Vagina (tissue), 2 donors: Measurements from ENCODE around the gene SH3GL3.

ENCODE experiments used
- POLR2A ChIP-seq, 2 donors: fragments of 450-650 bp; IDR thresholded peaks; one replicate each; pipeline ENCODE4 v1.6.1; 2017; ENCODE audit warnings: antibody characterized with exemption in 2 of 2, mild to moderate bottlenecking in 2 of 2, moderate library complexity in 2 of 2
- POLR2AphosphoS5 ChIP-seq, 2 donors: sonication (generic); formaldehyde crosslinking; IDR thresholded peaks; one replicate each; pipeline ENCODE4 v1.9.0; 2017; ENCODE audit warnings: antibody characterized with exemption in 2 of 2, mild to moderate bottlenecking in 2 of 2, low read depth in 1 of 2; ENCODE audit not compliant: insufficient read depth in 1 of 2
- TF ChIP-seq, protein P1 (sequence below), 3 experiments: fragments of 450-650 bp in 2 of 3; fragments of 200-600 bp in 1 of 3; sonication (generic) in 1 of 3; IDR thresholded peaks; one replicate each; pipeline ENCODE4 v1.5.1; 2017 to 2019; ENCODE audit warnings: antibody characterized with exemption in 3 of 3, mild to moderate bottlenecking in 2 of 3, moderate library complexity in 2 of 3

DNA sequence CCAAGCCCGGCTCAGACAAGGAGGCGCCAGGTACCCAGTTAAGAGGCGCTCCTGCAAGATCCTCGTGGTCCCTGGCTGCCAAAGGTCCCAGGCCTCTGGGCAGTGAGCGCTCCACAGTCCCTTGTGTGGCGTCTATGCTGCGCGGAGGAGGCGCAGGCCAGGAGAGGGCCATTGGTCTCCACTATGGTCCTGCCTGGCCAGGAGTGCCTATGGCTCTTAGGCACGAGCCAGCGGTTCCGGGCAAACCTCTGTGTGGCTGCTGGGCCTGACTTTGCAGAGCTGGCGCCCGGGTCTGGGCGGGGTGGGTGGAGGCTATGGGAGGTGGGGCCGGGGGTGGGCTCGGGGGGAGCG is 206.1 kb downstream of the SH3GL3 start:
- TF ChIP-seq, protein P1, sequence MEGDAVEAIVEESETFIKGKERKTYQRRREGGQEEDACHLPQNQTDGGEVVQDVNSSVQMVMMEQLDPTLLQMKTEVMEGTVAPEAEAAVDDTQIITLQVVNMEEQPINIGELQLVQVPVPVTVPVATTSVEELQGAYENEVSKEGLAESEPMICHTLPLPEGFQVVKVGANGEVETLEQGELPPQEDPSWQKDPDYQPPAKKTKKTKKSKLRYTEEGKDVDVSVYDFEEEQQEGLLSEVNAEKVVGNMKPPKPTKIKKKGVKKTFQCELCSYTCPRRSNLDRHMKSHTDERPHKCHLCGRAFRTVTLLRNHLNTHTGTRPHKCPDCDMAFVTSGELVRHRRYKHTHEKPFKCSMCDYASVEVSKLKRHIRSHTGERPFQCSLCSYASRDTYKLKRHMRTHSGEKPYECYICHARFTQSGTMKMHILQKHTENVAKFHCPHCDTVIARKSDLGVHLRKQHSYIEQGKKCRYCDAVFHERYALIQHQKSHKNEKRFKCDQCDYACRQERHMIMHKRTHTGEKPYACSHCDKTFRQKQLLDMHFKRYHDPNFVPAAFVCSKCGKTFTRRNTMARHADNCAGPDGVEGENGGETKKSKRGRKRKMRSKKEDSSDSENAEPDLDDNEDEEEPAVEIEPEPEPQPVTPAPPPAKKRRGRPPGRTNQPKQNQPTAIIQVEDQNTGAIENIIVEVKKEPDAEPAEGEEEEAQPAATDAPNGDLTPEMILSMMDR (IDR thresholded peaks at IDR 0.05) = no peak
- TF ChIP-seq POLR2A (IDR thresholded peaks at IDR 0.05) (no peak), POLR2AphosphoS5 (IDR thresholded peaks at IDR 0.05; ENCODE audit: insufficient read depth in 1 of 2, low read depth in 1 of 2) (no peak)
